VCaP (cell line): ENCODE results near the gene MYO16.

Source experiments
- H3K27ac ChIP-seq: fragments of 450-650 bp; 2 replicates; pipeline ENCODE4 v1.5.1; 2017
- TF ChIP-seq, protein P1 (sequence below): fragments of 450-650 bp; conservative IDR thresholded peaks from 2 replicates; pipeline ENCODE4 v1.5.1; 2017; ENCODE audit warnings: mild to moderate bottlenecking, moderate library complexity

Gene MYO16

DNA sequence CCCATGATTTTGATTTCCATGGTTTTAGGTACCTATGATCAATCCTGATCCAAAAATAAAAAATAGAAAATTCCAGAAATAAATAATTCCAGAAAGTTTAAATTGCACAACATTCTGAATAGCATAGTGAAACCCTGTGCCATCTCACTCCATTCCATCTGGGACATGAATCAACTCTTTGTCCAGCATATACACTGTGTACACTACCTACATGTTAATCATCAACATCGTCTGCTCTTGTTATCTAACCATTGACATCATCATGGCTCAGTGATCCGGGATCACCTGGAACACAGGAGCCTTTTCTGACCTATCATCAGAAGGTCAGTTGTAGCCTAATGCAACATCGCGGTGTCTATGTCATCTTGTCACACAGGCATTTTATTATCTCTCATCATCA is 75.6 kb downstream of the MYO16 start:
- TF ChIP-seq, protein P1, sequence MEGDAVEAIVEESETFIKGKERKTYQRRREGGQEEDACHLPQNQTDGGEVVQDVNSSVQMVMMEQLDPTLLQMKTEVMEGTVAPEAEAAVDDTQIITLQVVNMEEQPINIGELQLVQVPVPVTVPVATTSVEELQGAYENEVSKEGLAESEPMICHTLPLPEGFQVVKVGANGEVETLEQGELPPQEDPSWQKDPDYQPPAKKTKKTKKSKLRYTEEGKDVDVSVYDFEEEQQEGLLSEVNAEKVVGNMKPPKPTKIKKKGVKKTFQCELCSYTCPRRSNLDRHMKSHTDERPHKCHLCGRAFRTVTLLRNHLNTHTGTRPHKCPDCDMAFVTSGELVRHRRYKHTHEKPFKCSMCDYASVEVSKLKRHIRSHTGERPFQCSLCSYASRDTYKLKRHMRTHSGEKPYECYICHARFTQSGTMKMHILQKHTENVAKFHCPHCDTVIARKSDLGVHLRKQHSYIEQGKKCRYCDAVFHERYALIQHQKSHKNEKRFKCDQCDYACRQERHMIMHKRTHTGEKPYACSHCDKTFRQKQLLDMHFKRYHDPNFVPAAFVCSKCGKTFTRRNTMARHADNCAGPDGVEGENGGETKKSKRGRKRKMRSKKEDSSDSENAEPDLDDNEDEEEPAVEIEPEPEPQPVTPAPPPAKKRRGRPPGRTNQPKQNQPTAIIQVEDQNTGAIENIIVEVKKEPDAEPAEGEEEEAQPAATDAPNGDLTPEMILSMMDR = no peak

DNA sequence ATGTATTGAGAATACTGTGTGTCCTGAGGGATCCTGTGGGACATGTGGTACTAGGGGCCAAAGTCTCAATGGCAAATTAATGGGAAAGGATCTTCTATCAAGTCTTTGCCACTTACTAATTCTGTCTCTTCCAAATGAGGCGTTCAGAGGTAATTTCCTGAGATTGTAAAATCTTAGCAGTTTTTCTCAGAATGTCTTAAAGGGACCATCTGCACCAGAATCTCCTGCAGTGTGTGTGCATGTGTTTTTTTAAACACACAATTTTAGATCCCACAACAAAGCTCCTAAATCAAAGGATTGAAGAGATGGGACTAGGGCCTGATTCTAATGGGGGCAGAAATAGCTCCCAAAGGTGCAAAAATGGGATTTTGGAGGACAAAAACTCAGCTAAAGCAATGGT is 78.2 kb downstream of the MYO16 start:
- TF ChIP-seq, protein P1 = no peak
- H3K27ac ChIP-seq = no peak overlapping the region

More for the DNA sequence above, 75.6 kb downstream of the MYO16 start:
- no peak overlapping the region for H3K27ac ChIP-seq

DNA sequence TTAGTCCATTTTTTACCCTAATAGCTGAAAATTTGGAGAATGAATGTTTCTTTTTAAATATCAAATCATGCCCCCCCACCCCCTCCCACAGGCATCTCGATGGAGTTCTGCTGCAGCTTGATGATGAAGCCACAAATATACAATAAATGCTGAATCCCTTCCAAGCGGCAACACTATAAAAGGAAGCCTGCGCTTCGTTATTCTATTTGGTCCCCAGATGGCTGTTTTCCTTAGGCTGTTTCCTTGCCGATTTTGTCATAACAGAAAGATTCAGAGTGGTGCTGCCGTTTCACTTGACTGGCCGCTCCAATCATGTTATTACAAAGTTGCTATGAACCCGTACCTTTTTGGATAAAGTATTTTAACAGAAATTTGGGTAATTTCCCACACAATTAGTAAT is 79.5 kb downstream of the MYO16 start:
- H3K27ac ChIP-seq = no peak overlapping the region
- TF ChIP-seq, protein P1 = no peak

DNA sequence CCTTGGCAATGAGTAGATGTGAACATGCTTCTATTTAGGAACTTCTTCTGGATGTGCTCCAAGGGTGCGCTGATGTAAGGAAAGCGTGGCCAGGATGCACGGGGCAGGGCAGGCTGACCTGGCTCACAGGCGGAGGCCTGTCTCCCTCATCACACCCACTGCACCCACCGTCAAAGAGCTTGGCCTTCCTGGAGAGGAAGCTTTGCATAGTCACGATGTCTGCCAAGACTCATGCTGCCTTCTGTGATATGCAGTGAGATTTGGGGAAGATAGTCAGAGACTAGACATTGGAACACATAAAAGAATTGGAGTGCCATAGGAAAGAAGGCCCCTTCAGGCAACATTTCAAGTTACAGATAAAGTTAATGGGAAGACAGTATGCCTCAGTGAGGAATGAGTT is 82.0 kb downstream of the MYO16 start:
- no peak overlapping the region for H3K27ac ChIP-seq
- TF ChIP-seq, protein P1 = no peak

DNA sequence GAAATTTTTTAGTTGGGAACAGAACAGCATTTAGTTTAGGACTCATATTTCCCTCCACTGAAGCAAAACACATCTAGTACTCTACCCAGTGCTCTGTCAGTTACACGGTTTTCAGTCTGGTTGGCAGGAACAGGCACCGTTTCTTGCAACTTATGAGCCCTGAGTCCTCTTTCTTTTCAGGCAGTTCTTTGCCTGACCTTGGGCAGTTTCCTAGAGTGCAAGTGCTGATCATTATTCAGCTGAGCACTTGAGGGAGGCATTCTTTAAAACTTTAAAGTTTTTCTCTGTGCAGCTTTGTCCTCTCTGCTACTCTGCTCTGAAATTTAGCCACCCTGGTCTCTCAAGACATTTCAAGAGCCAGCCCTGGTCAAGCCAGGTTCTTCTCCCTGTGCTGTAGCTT is 96.1 kb downstream of the MYO16 start:
- no peak overlapping the region for H3K27ac ChIP-seq
- TF ChIP-seq, protein P1 = no peak

DNA sequence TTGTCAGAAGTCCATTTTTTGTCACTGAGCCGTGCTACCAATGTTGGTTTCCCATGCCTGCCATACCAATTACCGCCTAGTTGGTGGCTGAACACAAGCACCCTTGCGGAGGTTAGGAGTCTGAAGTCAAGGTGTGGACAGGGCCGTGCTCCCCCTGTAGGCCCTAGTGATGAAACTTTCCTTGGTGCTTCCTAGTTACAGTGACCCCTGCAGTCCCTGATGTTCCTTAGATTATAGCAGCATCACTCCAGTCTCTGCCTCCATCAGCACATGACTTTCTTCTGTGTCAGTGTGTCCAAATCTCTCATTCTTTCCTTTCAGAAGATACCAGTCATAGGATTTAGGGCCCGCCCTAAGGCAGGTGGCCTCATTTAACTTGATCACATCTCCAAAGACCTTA is 99.0 kb downstream of the MYO16 start:
- TF ChIP-seq, protein P1 = peak; percentile 36
- no peak overlapping the region for H3K27ac ChIP-seq

DNA sequence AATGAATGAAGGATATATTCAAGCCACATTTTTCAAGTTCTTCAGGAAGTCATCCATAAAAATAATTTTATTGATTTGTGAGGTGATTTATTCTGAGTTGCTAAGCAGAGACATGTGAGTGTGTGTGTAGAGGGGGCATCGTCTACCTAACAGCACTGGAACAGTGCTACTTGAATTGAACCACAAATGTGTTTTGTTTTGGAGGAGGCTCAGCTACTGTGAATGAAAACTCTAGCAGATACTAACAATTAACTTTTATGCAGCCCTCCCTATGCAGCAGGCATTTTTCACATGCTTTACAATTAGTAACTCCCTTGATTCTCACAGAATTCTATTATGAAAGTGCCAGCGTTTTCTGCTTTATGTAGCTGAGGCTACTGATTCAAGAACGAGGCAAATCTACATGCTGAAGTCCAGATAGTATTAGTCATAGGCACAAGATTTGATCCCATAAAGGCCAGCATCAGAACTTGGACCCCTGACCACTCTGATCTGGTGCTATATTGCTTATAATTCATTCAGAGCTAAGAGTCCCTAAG is 103.7 kb downstream of the MYO16 start:
- TF ChIP-seq, protein P1 = no peak
- no peak overlapping the region for H3K27ac ChIP-seq
